ENCODE results near the gene FHIT. TPM values are rescaled to one million over a fixed set of nuclear protein-coding genes. Genes with fewer than 3 reads are reported as not detected.

Gene FHIT
- total RNA-seq, 1 donor from 2014 or later, result 5.7 TPM

DNA sequence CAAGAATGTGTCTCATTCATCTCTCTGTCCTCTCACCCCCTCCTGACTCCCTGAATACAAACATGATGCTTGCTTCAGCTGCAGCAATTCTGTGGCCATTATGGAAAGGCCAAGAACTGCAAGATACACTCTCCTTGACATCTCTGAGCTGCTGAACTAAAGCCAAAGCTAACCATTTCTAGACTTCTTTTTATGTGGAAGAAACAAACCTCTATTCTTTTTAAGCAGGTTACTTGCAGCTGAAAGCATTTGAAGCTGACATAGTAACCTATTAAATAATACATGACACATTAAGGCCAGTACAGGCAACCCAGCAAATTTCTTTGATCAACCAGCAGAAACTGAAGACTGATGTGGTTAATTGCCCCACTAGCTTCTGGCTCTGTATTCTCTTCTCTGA lies 17.5 kb downstream of the FHIT start:
- peaks cover 6% of the 10 kb centered on the region for H3K4me1 Mint-ChIP-seq
- H3K9me3 Mint-ChIP-seq, result no peaks in the 10 kb centered on the region
- peak overlapping the region; percentile 36 for H2AFZ ChIP-seq (replicated peaks)
- no peaks in the 10 kb centered on the region for H3K36me3 Mint-ChIP-seq
- no peaks in the 10 kb centered on the region for H3K27me3 ChIP-seq
- H3K27ac ChIP-seq, result no peak overlapping the region
- peaks cover 5% of the 10 kb centered on the region for H3K4me1 ChIP-seq
- DNase-seq (ENCODE audit: low spot score), result no peak
- no peaks in the 10 kb centered on the region for H3K36me3 ChIP-seq
- H4K20me1 ChIP-seq (ENCODE audit: low read depth), result no peaks in the 10 kb centered on the region
- no peaks in the 10 kb centered on the region for H3K9me3 ChIP-seq (ENCODE audit: low read depth)
- H3K4me3 Mint-ChIP-seq, result no peak overlapping the region
- H3K4me3 ChIP-seq, result no peak overlapping the region
- H3K9ac ChIP-seq, result no peak overlapping the region
- no peak for TF ChIP-seq EZH2phosphoT487 (IDR thresholded peaks at IDR 0.05)
- no peak for TF ChIP-seq EZH2 (IDR thresholded peaks at IDR 0.05)
- no peak for TF ChIP-seq CTCF (IDR thresholded peaks at IDR 0.05)
- H3K27ac Mint-ChIP-seq, result no peak overlapping the region
- no peaks in the 10 kb centered on the region for H3F3A ChIP-seq (ENCODE audit: low read depth)
- H3K79me2 ChIP-seq (ENCODE audit: low read depth), result no peaks in the 10 kb centered on the region
- no peak overlapping the region for H3K4me2 ChIP-seq
- H3K27me3 Mint-ChIP-seq (ENCODE audit: insufficient read depth, low read depth), result peaks cover 2% of the 10 kb centered on the region

DNA sequence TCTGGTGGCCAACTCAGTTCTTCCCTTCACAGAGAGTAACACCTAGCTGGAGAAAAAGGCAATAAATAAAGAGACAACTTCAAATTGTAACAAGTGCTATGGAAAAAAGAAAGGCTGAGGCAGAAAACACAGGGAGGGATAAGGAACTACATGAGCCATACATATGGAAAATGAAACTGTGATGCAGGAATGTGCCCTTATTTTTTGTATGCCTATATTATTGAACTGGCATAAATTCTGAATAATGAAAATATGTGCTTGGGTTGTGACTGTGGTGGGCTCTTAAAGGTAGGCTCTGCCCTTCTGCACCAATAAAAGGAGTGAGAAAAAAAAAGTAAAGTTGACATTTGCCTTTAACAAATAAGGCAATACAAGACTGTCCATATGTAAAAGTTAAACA lies 19.6 kb downstream of the FHIT start:
- no peak overlapping the region for H3K27ac Mint-ChIP-seq
- Histone ChIP-seq H3K79me2 (ENCODE audit: low read depth) (no peaks in the 10 kb centered on the region), H3K36me3 (no peaks in the 10 kb centered on the region), H3K27ac (no peak overlapping the region), H3K27me3 (no peaks in the 10 kb centered on the region), H4K20me1 (ENCODE audit: low read depth) (no peaks in the 10 kb centered on the region), H3K4me2 (no peak overlapping the region), H3K4me3 (no peak overlapping the region), H3K9ac (no peak overlapping the region), H3F3A (ENCODE audit: low read depth) (no peaks in the 10 kb centered on the region), H3K4me1 (peaks cover 5% of the 10 kb centered on the region), H2AFZ (replicated peaks) (no peak overlapping the region), H3K9me3 (ENCODE audit: low read depth) (no peaks in the 10 kb centered on the region)
- TF ChIP-seq EZH2 (IDR thresholded peaks at IDR 0.05) (no peak), EZH2phosphoT487 (IDR thresholded peaks at IDR 0.05) (no peak), CTCF (IDR thresholded peaks at IDR 0.05) (no peak)
- no peaks in the 10 kb centered on the region for H3K36me3 Mint-ChIP-seq
- peaks cover 6% of the 10 kb centered on the region for H3K4me1 Mint-ChIP-seq
- H3K9me3 Mint-ChIP-seq, result no peaks in the 10 kb centered on the region
- H3K27me3 Mint-ChIP-seq (ENCODE audit: insufficient read depth, low read depth), result peaks cover 2% of the 10 kb centered on the region
- no peak overlapping the region for H3K4me3 Mint-ChIP-seq
- DNase-seq (ENCODE audit: low spot score), result no peak

DNA sequence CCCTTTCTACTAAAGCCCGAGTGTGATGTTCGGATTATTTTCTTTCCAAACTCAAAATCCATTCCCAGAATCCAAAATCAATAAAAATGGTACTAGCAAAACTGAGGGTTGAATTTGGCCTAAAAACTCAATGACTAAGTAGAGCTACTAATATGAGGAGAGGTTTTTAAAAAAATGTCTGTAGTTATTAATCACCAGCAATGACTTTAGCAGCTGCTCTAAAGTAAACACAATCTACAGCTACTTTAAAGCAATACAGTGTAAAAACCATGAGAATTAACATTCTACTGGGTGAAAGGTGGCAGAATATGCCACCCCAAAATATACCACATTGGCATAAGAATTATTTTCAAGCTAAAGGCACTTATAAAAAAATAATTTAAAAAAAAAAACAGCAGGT lies 23.5 kb downstream of the FHIT start:
- peaks cover 4% of the 10 kb centered on the region for H3K4me1 ChIP-seq
- H2AFZ ChIP-seq (replicated peaks), result no peak overlapping the region
- no peaks in the 10 kb centered on the region for H3K9me3 ChIP-seq (ENCODE audit: low read depth)
- no peaks in the 10 kb centered on the region for H3K36me3 ChIP-seq
- no peak for TF ChIP-seq EZH2 (IDR thresholded peaks at IDR 0.05)
- TF ChIP-seq CTCF (IDR thresholded peaks at IDR 0.05), result no peak
- no peak for TF ChIP-seq EZH2phosphoT487 (IDR thresholded peaks at IDR 0.05)
- no peaks in the 10 kb centered on the region for H3K9me3 Mint-ChIP-seq
- no peak overlapping the region for H3K27ac ChIP-seq
- DNase-seq (ENCODE audit: low spot score), result no peak
- no peak overlapping the region for H3K9ac ChIP-seq
- H3K79me2 ChIP-seq (ENCODE audit: low read depth), result no peaks in the 10 kb centered on the region
- no peaks in the 10 kb centered on the region for H3F3A ChIP-seq (ENCODE audit: low read depth)
- H3K27me3 ChIP-seq, result no peaks in the 10 kb centered on the region
- peaks cover 3% of the 10 kb centered on the region for H3K4me1 Mint-ChIP-seq
- H3K27me3 Mint-ChIP-seq (ENCODE audit: insufficient read depth, low read depth), result peaks cover 2% of the 10 kb centered on the region
- H3K4me3 ChIP-seq, result no peak overlapping the region
- H3K4me3 Mint-ChIP-seq, result no peak overlapping the region
- no peaks in the 10 kb centered on the region for H4K20me1 ChIP-seq (ENCODE audit: low read depth)
- H3K4me2 ChIP-seq, result no peak overlapping the region
- no peak overlapping the region for H3K27ac Mint-ChIP-seq
- no peaks in the 10 kb centered on the region for H3K36me3 Mint-ChIP-seq

Measured in neural progenitor cell (in vitro differentiated cells).